ENCODE results near the gene STRA6. TPM values are rescaled to one million over a fixed set of nuclear protein-coding genes. Genes with fewer than 3 reads are reported as not detected.

Gene STRA6
- total RNA-seq, 4 donors from 2014 or later: 0.12 TPM; not detected in 3

GRCh38 chr15:74170875-74171578, 31.6 kb downstream of the STRA6 start:
- 80% methylated on average over 1 of the region's 7 CpGs; no CpG with 5 or more reads in 1 of the 2 donors for WGBS, 2 donors (ENCODE audit: low coverage in 1 of 2)
- no peak for ATAC-seq
- H3K9me3 ChIP-seq: no peaks in the 10 kb centered on the region
- no peak for TF ChIP-seq EP300 (IDR thresholded peaks at IDR 0.05)
- no peak for TF ChIP-seq CTCF (IDR thresholded peaks at IDR 0.05)
- no peak for TF ChIP-seq POLR2AphosphoS5 (IDR thresholded peaks at IDR 0.05)
- no peak for TF ChIP-seq POLR2A (IDR thresholded peaks at IDR 0.05)
- H3K36me3 ChIP-seq: peaks cover 0 to 10% of the 10 kb centered on the region in 2 donors
- peak overlapping the region in 2 of 4 donors; percentile 7 to 45 for H3K27ac ChIP-seq
- H3K4me1 ChIP-seq: peaks cover 0 to 81% (median 38%) of the 10 kb centered on the region in 3 donors
- no peak overlapping the region for H3K4me3 ChIP-seq
- H3K27me3 ChIP-seq: no peaks in the 10 kb centered on the region

- Histone ChIP-seq H3K27ac (peak overlapping the region in 2 of 4 donors; percentile 7 to 45), H3K4me3 (no peak overlapping the region), H3K36me3 (peaks cover 0 to 2% of the 10 kb centered on the region in 2 donors), H3K27me3 (no peaks in the 10 kb centered on the region), H3K9me3 (no peaks in the 10 kb centered on the region), H3K4me1 (peaks cover 0 to 74% (median 31%) of the 10 kb centered on the region in 3 donors)
- no peak for ATAC-seq
- WGBS, 2 donors (ENCODE audit: low coverage in 1 of 2): 81 to 84% methylated on average over 3 to 8 of the region's 15 CpGs
- TF ChIP-seq CTCF (IDR thresholded peaks at IDR 0.05) (no peak), POLR2AphosphoS5 (IDR thresholded peaks at IDR 0.05) (no peak), POLR2A (IDR thresholded peaks at IDR 0.05) (no peak), EP300 (IDR thresholded peaks at IDR 0.05) (no peak)
Observed at GRCh38 chr15:74170071-74170844, 32.3 kb downstream of the STRA6 start.

- WGBS, 2 donors (ENCODE audit: low coverage in 1 of 2): 14 to 48% methylated on average over 1 to 2 of the region's 3 CpGs
Observed at GRCh38 chr15:74168711-74169126, 33.9 kb downstream of the STRA6 start.

GRCh38 chr15:74167891-74168331, 34.7 kb downstream of the STRA6 start:
- Histone ChIP-seq H3K27me3 (no peaks in the 10 kb centered on the region), H3K36me3 (no peaks in the 10 kb centered on the region), H3K9me3 (no peaks in the 10 kb centered on the region), H3K4me1 (peaks cover 0 to 50% (median 21%) of the 10 kb centered on the region in 3 donors), H3K4me3 (no peak overlapping the region), H3K27ac (no peak overlapping the region)
- 85 to 88% methylated on average over 2 to 4 of the region's 4 CpGs for WGBS, 2 donors (ENCODE audit: low coverage in 1 of 2)
- ATAC-seq: no peak
- no peak for TF ChIP-seq EP300 (IDR thresholded peaks at IDR 0.05)
- TF ChIP-seq POLR2AphosphoS5 (IDR thresholded peaks at IDR 0.05): no peak
- TF ChIP-seq CTCF (IDR thresholded peaks at IDR 0.05): no peak

More at GRCh38 chr15:74168711-74169126, 33.9 kb downstream of the STRA6 start:
- peak; percentile 24 for ATAC-seq
- Histone ChIP-seq H3K4me1 (peaks cover 0 to 58% (median 25%) of the 10 kb centered on the region in 3 donors), H3K4me3 (no peak overlapping the region), H3K27me3 (no peaks in the 10 kb centered on the region), H3K27ac (peak overlapping the region in 1 of 4 donors; percentile 45), H3K36me3 (no peaks in the 10 kb centered on the region), H3K9me3 (no peaks in the 10 kb centered on the region)
- TF ChIP-seq EP300 (IDR thresholded peaks at IDR 0.05): no peak
- no peak for TF ChIP-seq POLR2AphosphoS5 (IDR thresholded peaks at IDR 0.05)
- TF ChIP-seq POLR2A (IDR thresholded peaks at IDR 0.05): no peak
- TF ChIP-seq CTCF (IDR thresholded peaks at IDR 0.05): no peak
